CD4-positive, alpha-beta T cell treated with Interleukin-1 beta for 1 hour (primary cell): ENCODE data around the gene SGK1.
"Not testable (repeated sequence)": the region's sequence is repeated elsewhere in the genome, so short reads cannot be mapped to it uniquely, and the experiment has no call there.

Experiments used
- DNase-seq, 2 donors: peaks; one replicate each; pipeline ENCODE4 v3.0.0-alpha.2; 2020 to 2022

Gene SGK1

GRCh38 chr6:134326192-134326591 is 8.3 kb upstream of the SGK1 start:
- DNase-seq = not testable (repeated sequence)

- DNase-seq = no peak
Measured at GRCh38 chr6:134324766-134325165, 6.9 kb upstream of the SGK1 start.

- no peak for DNase-seq
Measured at GRCh38 chr6:134324141-134324540, 6.2 kb upstream of the SGK1 start.

- DNase-seq = no peak
Measured at GRCh38 chr6:134323698-134324097, 5.8 kb upstream of the SGK1 start.

- no peak for DNase-seq
Measured at GRCh38 chr6:134323294-134323693, 5.4 kb upstream of the SGK1 start.

GRCh38 chr6:134322216-134322615 is 4.3 kb upstream of the SGK1 start:
- DNase-seq = no peak

GRCh38 chr6:134321246-134321645 is 3.3 kb upstream of the SGK1 start:
- DNase-seq = no peak

GRCh38 chr6:134319686-134320085 is 1.8 kb upstream of the SGK1 start:
- DNase-seq = not testable (repeated sequence)

- no peak for DNase-seq
Measured at GRCh38 chr6:134318974-134319281, 1.0 kb upstream of the SGK1 start.

- DNase-seq = no peak
Measured at GRCh38 chr6:134318236-134318973, 493 bp upstream of the SGK1 start.

- no peak for DNase-seq
Measured at GRCh38 chr6:134316733-134317431, 1.0 kb downstream of the SGK1 start.

- DNase-seq = no peak
Measured at GRCh38 chr6:134315974-134316441, 1.9 kb downstream of the SGK1 start.

GRCh38 chr6:134315189-134315588 is 2.7 kb downstream of the SGK1 start:
- no peak for DNase-seq

- DNase-seq = no peak
Measured at GRCh38 chr6:134314006-134314821, 3.7 kb downstream of the SGK1 start.

- DNase-seq = no peak
Measured at GRCh38 chr6:134312038-134312660, 5.8 kb downstream of the SGK1 start.

GRCh38 chr6:134310817-134311216 is 7.1 kb downstream of the SGK1 start:
- no peak for DNase-seq

- no peak for DNase-seq
Measured at GRCh38 chr6:134309983-134310605, 7.8 kb downstream of the SGK1 start.

- DNase-seq = no peak
Measured at GRCh38 chr6:134309227-134309626, 8.7 kb downstream of the SGK1 start.

GRCh38 chr6:134308800-134309199 is 9.1 kb downstream of the SGK1 start:
- DNase-seq = no peak

- no peak for DNase-seq
Measured at GRCh38 chr6:134307870-134308269, 10.0 kb downstream of the SGK1 start.

- no peak for DNase-seq
Measured at GRCh38 chr6:134307075-134307474, 10.8 kb downstream of the SGK1 start.

- DNase-seq = not testable (repeated sequence)
Measured at GRCh38 chr6:134304381-134304780, 13.5 kb downstream of the SGK1 start.

GRCh38 chr6:134303891-134304290 is 14.0 kb downstream of the SGK1 start:
- no peak for DNase-seq
